ENCODE measurements around the gene POTEG. TPM values are rescaled to one million over a fixed set of nuclear protein-coding genes. Genes with fewer than 3 reads are reported as not detected.
"Not testable (repeated sequence)": the region's sequence is repeated elsewhere in the genome, so short reads cannot be mapped to it uniquely, and the experiment has no call there.

POTEG gene
- total RNA-seq, 2 donors from 2014 or later: not detected

- H3K4me1 ChIP-seq (ENCODE audit: control insufficient read depth in 1 of 2, low read depth in 2 of 2); H3K27ac ChIP-seq; H3K27me3 ChIP-seq (replicated peaks; ENCODE audit: insufficient read depth); H3K4me3 ChIP-seq; ATAC-seq (ENCODE audit: insufficient number of reproducible peaks, low FRiP score, low read depth); H3K36me3 ChIP-seq; H3K9me3 ChIP-seq; DNase-seq (ENCODE audit: low spot score): not testable (repeated sequence)
Observed at GRCh38 chr14:19362803-19363202, 71.3 kb downstream of the POTEG start.

- not testable (repeated sequence) for DNase-seq (ENCODE audit: low spot score); H3K27me3 ChIP-seq (replicated peaks; ENCODE audit: insufficient read depth); H3K4me3 ChIP-seq; H3K27ac ChIP-seq; H3K4me1 ChIP-seq (ENCODE audit: control insufficient read depth in 1 of 2, low read depth in 2 of 2); H3K36me3 ChIP-seq; H3K9me3 ChIP-seq; ATAC-seq (ENCODE audit: insufficient number of reproducible peaks, low FRiP score, low read depth)
Observed at GRCh38 chr14:19362323-19362722, 71.8 kb downstream of the POTEG start.

GRCh38 chr14:19361636-19362253, 72.4 kb downstream of the POTEG start:
- not testable (repeated sequence) for H3K9me3 ChIP-seq; H3K4me1 ChIP-seq (ENCODE audit: control insufficient read depth in 1 of 2, low read depth in 2 of 2); H3K27ac ChIP-seq; H3K27me3 ChIP-seq (replicated peaks; ENCODE audit: insufficient read depth); H3K36me3 ChIP-seq; ATAC-seq (ENCODE audit: insufficient number of reproducible peaks, low FRiP score, low read depth); DNase-seq (ENCODE audit: low spot score); H3K4me3 ChIP-seq

GRCh38 chr14:19360937-19361635, 73.1 kb downstream of the POTEG start:
- not testable (repeated sequence) for H3K4me3 ChIP-seq; ATAC-seq (ENCODE audit: insufficient number of reproducible peaks, low FRiP score, low read depth); H3K36me3 ChIP-seq; H3K4me1 ChIP-seq (ENCODE audit: control insufficient read depth in 1 of 2, low read depth in 2 of 2); DNase-seq (ENCODE audit: low spot score); H3K9me3 ChIP-seq; H3K27ac ChIP-seq; H3K27me3 ChIP-seq (replicated peaks; ENCODE audit: insufficient read depth)

Data from thoracic aorta (tissue), 2 donors.